WERI-Rb-1 (cell line): ENCODE measurements around the gene CYP3A5.

ENCODE experiments used
- DNase-seq: peaks from one replicate; pipeline ENCODE4 v3.0.0-alpha.2; 2020
- H3K27ac ChIP-seq: fragments of 250-450 bp; sonication (Bioruptor Pico); 2 replicates; pipeline ENCODE4 v1.5.1; 2020; ENCODE audit warnings: mild to moderate bottlenecking, moderate library complexity
- H3K27me3 ChIP-seq: fragments of 250-450 bp; sonication (Bioruptor Pico); 2 replicates; pipeline ENCODE4 v1.5.1; 2021; ENCODE audit warnings: mild to moderate bottlenecking, low read depth, moderate library complexity; ENCODE audit not compliant: insufficient read depth, severe bottlenecking
- H3K36me3 ChIP-seq: fragments of 250-450 bp; sonication (Bioruptor Pico); 2 replicates; pipeline ENCODE4 v1.5.1; 2020; ENCODE audit warnings: mild to moderate bottlenecking, moderate library complexity
- H3K4me3 ChIP-seq: 2 replicates; pipeline ENCODE4 v1.5.1; 2011; ENCODE audit warnings: low read depth, mild to moderate bottlenecking, control low read depth, low read length
- H3K9me3 ChIP-seq: fragments of 250-450 bp; sonication (Bioruptor Pico); 2 replicates; pipeline ENCODE4 v1.5.1; 2021; ENCODE audit warnings: mild to moderate bottlenecking, moderate library complexity; ENCODE audit not compliant: severe bottlenecking
- CTCF ChIP-seq: IDR thresholded peaks from 2 replicates; pipeline ENCODE4 v1.5.1; 2011; ENCODE audit warnings: low read depth, mild to moderate bottlenecking, control low read depth, inconsistent platforms, low read length

The CYP3A5 gene

GRCh38 chr7:99625961-99626360 is 53.8 kb downstream of the CYP3A5 start:
- no peak for TF ChIP-seq CTCF
- peaks cover 81% of the 10 kb centered on the region for H3K36me3 ChIP-seq
- no peak overlapping the region for H3K4me3 ChIP-seq

GRCh38 chr7:99625321-99625720 is 54.5 kb downstream of the CYP3A5 start:
- no peaks in the 10 kb centered on the region for H3K27me3 ChIP-seq
- no peak overlapping the region for H3K4me3 ChIP-seq
- H3K27ac ChIP-seq = no peak overlapping the region
- H3K9me3 ChIP-seq = no peaks in the 10 kb centered on the region
- peaks cover 83% of the 10 kb centered on the region for H3K36me3 ChIP-seq
- TF ChIP-seq CTCF = no peak
- no peak for DNase-seq

More at GRCh38 chr7:99625961-99626360, 53.8 kb downstream of the CYP3A5 start:
- DNase-seq = no peak
- H3K27me3 ChIP-seq = no peaks in the 10 kb centered on the region
- H3K9me3 ChIP-seq = no peaks in the 10 kb centered on the region
- no peak overlapping the region for H3K27ac ChIP-seq

- no peak overlapping the region for H3K27ac ChIP-seq
- DNase-seq = no peak
These were observed 55.3 kb downstream of the CYP3A5 start for GRCh38 chr7:99624484-99624883.

GRCh38 chr7:99623702-99624447 is 55.9 kb downstream of the CYP3A5 start:
- no peak for DNase-seq
- TF ChIP-seq CTCF = no peak
- Histone ChIP-seq H3K9me3 (no peaks in the 10 kb centered on the region), H3K27me3 (no peaks in the 10 kb centered on the region), H3K4me3 (no peak overlapping the region), H3K27ac (no peak overlapping the region), H3K36me3 (peaks cover 83% of the 10 kb centered on the region)

More at GRCh38 chr7:99624484-99624883, 55.3 kb downstream of the CYP3A5 start:
- Histone ChIP-seq H3K36me3 (peaks cover 83% of the 10 kb centered on the region), H3K9me3 (no peaks in the 10 kb centered on the region), H3K4me3 (no peak overlapping the region), H3K27me3 (no peaks in the 10 kb centered on the region)
- TF ChIP-seq CTCF = no peak

GRCh38 chr7:99623091-99623693 is 56.6 kb downstream of the CYP3A5 start:
- no peak for DNase-seq
- Histone ChIP-seq H3K4me3 (no peak overlapping the region), H3K36me3 (peaks cover 85% of the 10 kb centered on the region), H3K27me3 (no peaks in the 10 kb centered on the region), H3K9me3 (no peaks in the 10 kb centered on the region), H3K27ac (no peak overlapping the region)
- no peak for TF ChIP-seq CTCF
